Activated CD4-positive, alpha-beta T cell treated with anti-CD3 and anti-CD28 coated beads, Interleukin-2, amount 10 ng/mL, durations not matched to agents 7 days and 5 days (primary cell): ENCODE measurements around the gene GTF2E1. TPM values are rescaled to one million over a fixed set of nuclear protein-coding genes. Genes with fewer than 3 reads are reported as not detected.
A peak's percentile ranks its signal among the peaks of the same experiment; 100 is the strongest.
"Not testable (repeated sequence)": the region's sequence is repeated elsewhere in the genome, so short reads cannot be mapped to it uniquely, and the experiment has no call there.

Source experiments
- CTCF ChIA-PET: fragments of 350-600 bp; sonication (Branson Sonifier 250); formaldehyde crosslinking; loops from one replicate; lab custom pipeline; 2021; ENCODE audit warnings: antibody characterized with exemption; lab: Charles Lee
- POLR2A ChIA-PET: fragments of 350-600 bp; sonication (Branson Sonifier 250); formaldehyde crosslinking; loops from one replicate; lab custom pipeline; 2021; ENCODE audit warnings: antibody characterized with exemption; lab: Charles Lee
- DNase-seq: peaks from one replicate; pipeline ENCODE4 v3.0.0-alpha.2; 2020
- H3K27ac Mint-ChIP-seq: one replicate; pipeline ENCODE4 v1.8.0; 2021; ENCODE audit warnings: mild to moderate bottlenecking, moderate library complexity, mixed read lengths
- H3K27me3 Mint-ChIP-seq: one replicate; pipeline ENCODE4 v1.8.0; 2021; ENCODE audit warnings: mixed read lengths
- H3K36me3 Mint-ChIP-seq: one replicate; pipeline ENCODE4 v1.8.0; 2021; ENCODE audit warnings: low read depth, mixed read lengths
- H3K4me1 Mint-ChIP-seq: one replicate; pipeline ENCODE4 v1.8.0; 2021; ENCODE audit warnings: mixed read lengths
- H3K4me3 Mint-ChIP-seq: one replicate; pipeline ENCODE4 v1.8.0; 2021; ENCODE audit warnings: mild to moderate bottlenecking, moderate library complexity, mixed read lengths
- H3K9me3 Mint-ChIP-seq: one replicate; pipeline ENCODE4 v1.8.0; 2021; ENCODE audit warnings: mixed read lengths
- total RNA-seq, 2 experiments: library from RNA; stranded (reverse); gene quantifications; one replicate each; pipeline ENCODE4 v1.2.3, GENCODE V29; 2021

GTF2E1 gene
- total RNA-seq, 2 experiments from 2014 or later = 30.2 to 33.2 TPM

DNA sequence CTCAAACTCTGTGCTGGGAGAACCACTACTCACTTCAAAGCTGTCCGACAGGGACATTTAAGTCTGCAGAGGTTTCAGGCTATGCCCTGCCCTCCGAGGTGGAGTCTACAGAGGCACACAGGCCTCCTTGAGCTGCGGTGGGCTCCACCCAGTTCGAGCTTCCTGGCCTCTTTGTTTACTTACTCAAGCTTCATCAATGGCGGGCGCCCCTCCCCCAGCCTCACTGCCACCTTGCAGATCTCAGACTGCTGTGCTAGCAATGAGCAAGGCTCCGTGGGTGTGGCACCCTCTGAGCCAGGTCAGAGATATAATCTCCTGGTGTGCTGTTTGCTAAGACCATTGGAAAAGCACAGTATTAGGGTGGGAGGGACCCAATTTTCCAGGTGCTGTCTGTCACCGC, 4.5 kb upstream of the GTF2E1 start:
- Mint-ChIP-seq H3K36me3 (peaks cover 28% of the 10 kb centered on the region), H3K9me3 (peaks cover 19% of the 10 kb centered on the region), H3K4me1 (peaks cover 10% of the 10 kb centered on the region)
- H3K27ac Mint-ChIP-seq, H3K27me3 Mint-ChIP-seq, H3K4me3 Mint-ChIP-seq, POLR2A ChIA-PET, CTCF ChIA-PET: not testable (repeated sequence)
- peak; percentile 32 for DNase-seq

DNA sequence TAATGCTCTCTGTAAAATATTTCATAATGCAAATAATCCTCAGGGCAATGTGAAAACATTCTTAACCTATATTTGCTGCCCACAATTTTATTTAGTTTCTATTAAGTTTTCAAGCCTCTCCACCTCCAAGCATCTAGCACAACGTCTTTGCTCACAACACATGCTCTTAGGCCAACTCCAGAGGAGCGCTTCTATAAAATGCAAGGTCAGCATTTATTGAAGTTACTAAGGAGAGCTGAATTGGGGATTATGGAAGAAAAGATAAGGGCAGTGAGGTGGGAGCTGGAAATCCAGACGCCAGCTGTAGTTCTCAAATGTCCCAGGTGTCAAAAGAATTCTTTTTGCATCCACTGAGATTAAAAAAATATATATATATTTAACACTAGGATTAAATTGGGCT, 1.2 kb upstream of the GTF2E1 start:
- POLR2A ChIA-PET = interaction anchor here (1.6 kb wide), 1 partner anchor 145 kb away, joined by 4 read pairs; the partner anchor contains the start of gene NDUFB4
- Mint-ChIP-seq H3K9me3 (peaks cover 5% of the 10 kb centered on the region), H3K4me3 (peak overlapping the region; percentile 93), H3K4me1 (peaks cover 33% of the 10 kb centered on the region), H3K27me3 (no peaks in the 10 kb centered on the region), H3K36me3 (peaks cover 20% of the 10 kb centered on the region), H3K27ac (peak overlapping the region; percentile 95)
- DNase-seq = no peak
- CTCF ChIA-PET = interaction anchor here (0.7 to 1.8 kb wide), 4 partner anchors 18 to 1229 kb away, joined by 3 to 5 read pairs (median 4); partner anchors contain the start of gene NDUFB4

DNA sequence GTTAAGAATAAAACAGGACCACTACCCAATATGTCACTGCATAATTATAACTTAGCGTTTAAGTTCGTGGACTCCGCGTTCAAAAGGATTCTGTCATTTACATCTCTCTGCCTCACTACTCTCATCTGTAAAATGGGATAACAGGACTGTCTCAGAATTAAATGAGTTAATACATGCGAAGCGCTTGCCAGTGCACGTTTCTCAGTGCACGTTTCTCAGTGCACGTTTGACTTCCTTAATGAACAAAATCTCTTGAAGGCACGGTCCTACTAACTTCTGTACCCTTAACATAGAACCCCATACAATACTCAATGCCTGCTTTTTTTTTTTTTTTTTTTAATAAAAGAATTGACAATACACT, 727 bp upstream of the GTF2E1 start:
- CTCF ChIA-PET = interaction anchor here (0.7 to 1.8 kb wide), 5 partner anchors 12 to 1228 kb away, joined by 3 to 5 read pairs (median 4); partner anchors contain the start of gene NDUFB4
- H3K4me1 Mint-ChIP-seq = peaks cover 33% of the 10 kb centered on the region
- no peak for DNase-seq
- peak overlapping the region; percentile 93 for H3K4me3 Mint-ChIP-seq
- H3K36me3 Mint-ChIP-seq = peaks cover 22% of the 10 kb centered on the region
- H3K9me3 Mint-ChIP-seq = peaks cover 4% of the 10 kb centered on the region
- peak overlapping the region; percentile 95 for H3K27ac Mint-ChIP-seq
- POLR2A ChIA-PET = interaction anchor here (0.6 to 1.6 kb wide), 2 partner anchors 146 to 176 kb away, joined by 3 to 4 read pairs; partner anchors contain the start of gene NDUFB4
- H3K27me3 Mint-ChIP-seq = no peaks in the 10 kb centered on the region

DNA sequence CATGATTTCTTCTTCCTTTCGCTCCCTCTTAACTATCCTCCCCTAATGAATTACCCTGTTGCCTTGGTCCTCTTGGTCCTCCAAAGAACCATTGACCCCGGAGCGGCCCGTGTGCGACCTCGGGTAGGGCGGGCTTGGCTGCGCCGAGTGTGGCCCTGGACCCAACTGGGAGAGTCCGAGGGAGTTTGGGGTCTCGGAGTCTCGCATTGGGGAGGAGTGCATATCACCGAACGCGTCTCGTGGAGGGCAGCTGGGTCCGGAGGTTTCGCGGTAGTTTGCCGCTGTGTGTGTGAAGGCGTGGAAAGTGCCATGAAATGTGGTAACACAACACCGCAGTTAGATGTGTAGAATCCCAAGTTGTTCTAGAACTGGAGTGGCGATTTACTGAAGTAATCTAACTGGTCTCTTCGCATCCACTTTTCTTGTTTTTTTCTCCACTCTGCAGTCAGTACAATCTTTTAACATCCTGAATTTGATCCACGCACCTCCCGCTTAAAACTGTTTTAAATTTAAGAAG, 363 bp downstream of the GTF2E1 start:
- Mint-ChIP-seq H3K9me3 (peaks cover 4% of the 10 kb centered on the region), H3K27ac (peak overlapping the region; percentile 95), H3K4me1 (peaks cover 35% of the 10 kb centered on the region), H3K27me3 (no peaks in the 10 kb centered on the region), H3K36me3 (peaks cover 16% of the 10 kb centered on the region), H3K4me3 (peak overlapping the region; percentile 93)
- DNase-seq = peak; percentile 39
- ChIA-PET POLR2A (interaction anchor here (1.6 kb wide), 1 partner anchor 147 kb away, joined by 4 read pairs; the partner anchor contains the start of gene NDUFB4), CTCF (interaction anchor here (0.9 to 1.8 kb wide), 4 partner anchors 14 to 145 kb away, joined by 3 to 5 read pairs (median 4); no protein-coding TSS in a partner anchor)

DNA sequence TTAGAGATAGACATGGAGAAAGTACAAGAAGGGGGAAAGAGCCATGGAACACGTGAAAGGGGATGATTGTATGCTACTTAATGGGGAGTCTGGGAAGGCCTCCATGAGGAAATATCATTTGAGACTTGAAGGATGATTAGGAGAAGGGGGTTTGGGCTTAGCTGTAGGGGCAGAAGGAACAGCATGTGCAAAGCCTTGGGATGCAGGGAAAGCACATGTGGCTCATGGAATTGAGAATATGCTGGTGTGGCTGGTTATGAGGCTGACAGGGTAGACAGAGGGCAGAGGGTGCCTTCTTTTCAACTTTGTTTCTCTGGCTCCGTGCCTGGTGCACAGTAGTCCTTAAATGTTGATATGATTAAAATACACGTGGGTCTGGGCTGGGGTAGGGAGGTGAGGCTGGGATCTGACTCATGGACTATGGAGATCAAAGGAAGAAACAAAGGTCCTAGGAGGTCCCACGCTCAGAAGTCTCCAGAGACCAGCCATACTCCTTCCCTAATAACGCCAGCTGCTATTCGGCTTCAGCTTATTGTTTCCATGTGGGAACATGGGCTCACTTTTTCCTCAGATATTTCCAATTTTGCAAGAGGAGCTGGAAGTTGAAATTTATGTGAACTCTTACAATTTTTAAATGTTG, 1.1 kb downstream of the GTF2E1 start:
- Mint-ChIP-seq H3K27me3 (no peaks in the 10 kb centered on the region), H3K27ac (peak overlapping the region; percentile 95), H3K36me3 (peaks cover 12% of the 10 kb centered on the region), H3K4me3 (peak overlapping the region; percentile 93), H3K4me1 (peaks cover 35% of the 10 kb centered on the region), H3K9me3 (peaks cover 4% of the 10 kb centered on the region)
- DNase-seq = no peak
- POLR2A ChIA-PET = no interaction called here
- CTCF ChIA-PET = interaction anchor here (1.0 to 1.3 kb wide), 4 partner anchors 9 to 185 kb away, joined by 3 to 4 read pairs (median 4); no protein-coding TSS in a partner anchor

DNA sequence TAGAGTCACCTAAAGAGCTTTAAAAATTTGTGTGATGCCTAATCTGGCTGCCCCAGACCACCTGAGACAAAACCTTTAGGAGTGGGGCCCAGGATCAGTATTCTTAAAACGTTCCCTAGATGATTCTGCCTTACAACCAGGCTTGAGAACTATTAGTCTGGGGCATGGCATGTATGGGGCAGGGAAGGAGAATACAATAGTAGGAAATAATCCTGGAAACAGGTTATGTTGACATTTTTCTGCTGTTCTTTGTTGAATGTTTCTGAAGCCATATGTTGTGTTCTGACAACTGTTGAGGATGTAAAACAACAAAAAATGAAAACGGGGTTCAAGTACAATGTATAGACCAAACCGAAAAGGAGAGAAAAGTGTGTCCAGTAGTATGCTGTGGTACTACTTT, 2.9 kb downstream of the GTF2E1 start:
- Mint-ChIP-seq H3K27ac (no peak overlapping the region), H3K9me3 (peaks cover 4% of the 10 kb centered on the region), H3K4me3 (no peak overlapping the region), H3K36me3 (peaks cover 13% of the 10 kb centered on the region), H3K4me1 (peaks cover 37% of the 10 kb centered on the region), H3K27me3 (no peaks in the 10 kb centered on the region)
- no peak for DNase-seq
- POLR2A ChIA-PET = no interaction called here
- CTCF ChIA-PET = no interaction called here

DNA sequence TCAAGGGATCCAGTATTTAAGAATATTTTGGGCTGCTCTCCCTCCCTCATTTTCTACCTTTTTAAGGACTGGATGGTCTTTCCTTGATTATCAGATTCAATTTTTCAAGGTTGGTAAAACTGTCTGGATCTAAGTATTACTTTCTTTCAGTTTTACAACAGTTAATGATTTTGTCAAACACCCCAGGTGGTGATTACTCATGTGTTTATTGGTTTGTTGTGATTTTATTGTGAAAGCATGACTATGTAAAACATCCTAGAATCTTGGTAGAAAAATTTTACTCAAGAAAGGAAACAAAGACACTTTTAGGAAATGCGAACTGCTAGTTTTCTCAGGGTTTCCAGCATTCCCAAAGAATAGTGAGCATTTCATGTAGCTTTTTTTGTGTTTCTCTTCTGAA, 7.3 kb downstream of the GTF2E1 start:
- peaks cover 42% of the 10 kb centered on the region for H3K36me3 Mint-ChIP-seq
- H3K4me1 Mint-ChIP-seq = peaks cover 12% of the 10 kb centered on the region
- no peaks in the 10 kb centered on the region for H3K27me3 Mint-ChIP-seq
- ChIA-PET CTCF (no interaction called here), POLR2A (no interaction called here)
- no peak for DNase-seq
- peaks cover 4% of the 10 kb centered on the region for H3K9me3 Mint-ChIP-seq
- no peak overlapping the region for H3K4me3 Mint-ChIP-seq
- H3K27ac Mint-ChIP-seq = no peak overlapping the region

DNA sequence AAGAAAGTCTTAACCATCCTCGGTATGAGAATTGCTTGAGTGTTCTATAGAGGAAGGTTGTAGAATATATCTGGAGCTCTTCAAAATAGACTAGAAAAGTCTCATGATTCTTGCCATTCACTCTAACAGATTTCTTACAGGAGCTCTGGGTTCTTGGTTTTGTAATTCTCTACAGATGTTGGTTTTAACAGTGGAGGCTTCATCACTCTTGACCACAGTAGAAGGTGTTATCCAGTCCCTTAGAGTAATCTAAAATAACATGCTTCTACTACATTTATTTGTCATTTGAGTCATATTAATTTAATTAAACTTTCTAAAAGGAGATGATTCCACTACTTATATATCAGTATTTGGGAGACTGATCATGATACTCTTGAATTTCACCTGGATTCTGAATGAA, 9.7 kb downstream of the GTF2E1 start:
- H3K27me3 Mint-ChIP-seq = no peaks in the 10 kb centered on the region
- H3K27ac Mint-ChIP-seq = no peak overlapping the region
- peaks cover 56% of the 10 kb centered on the region for H3K36me3 Mint-ChIP-seq
- H3K9me3 Mint-ChIP-seq = peaks cover 9% of the 10 kb centered on the region
- POLR2A ChIA-PET = no interaction called here
- no peak for DNase-seq
- peaks cover 7% of the 10 kb centered on the region for H3K4me1 Mint-ChIP-seq
- CTCF ChIA-PET = no interaction called here
- H3K4me3 Mint-ChIP-seq = no peak overlapping the region

DNA sequence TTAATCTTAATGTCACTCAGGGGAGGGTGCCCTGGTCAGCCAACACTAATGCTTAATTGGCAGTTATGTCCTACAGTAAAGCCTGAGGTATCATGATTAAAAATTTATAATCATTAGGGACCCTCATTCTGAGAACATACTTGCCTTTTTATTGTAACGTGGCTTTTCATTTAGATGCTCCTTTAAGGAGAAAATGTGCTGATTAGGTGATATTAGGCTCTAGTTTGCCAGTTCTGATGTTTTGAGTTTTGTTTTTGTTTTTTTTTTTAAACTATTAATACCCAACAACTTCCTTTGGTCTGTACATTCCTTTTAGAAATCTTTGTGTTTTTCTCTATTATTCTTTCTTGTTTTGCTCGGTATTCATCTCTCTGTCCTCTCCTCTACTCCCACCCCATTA, 10.3 kb downstream of the GTF2E1 start:
- POLR2A ChIA-PET = no interaction called here

DNA sequence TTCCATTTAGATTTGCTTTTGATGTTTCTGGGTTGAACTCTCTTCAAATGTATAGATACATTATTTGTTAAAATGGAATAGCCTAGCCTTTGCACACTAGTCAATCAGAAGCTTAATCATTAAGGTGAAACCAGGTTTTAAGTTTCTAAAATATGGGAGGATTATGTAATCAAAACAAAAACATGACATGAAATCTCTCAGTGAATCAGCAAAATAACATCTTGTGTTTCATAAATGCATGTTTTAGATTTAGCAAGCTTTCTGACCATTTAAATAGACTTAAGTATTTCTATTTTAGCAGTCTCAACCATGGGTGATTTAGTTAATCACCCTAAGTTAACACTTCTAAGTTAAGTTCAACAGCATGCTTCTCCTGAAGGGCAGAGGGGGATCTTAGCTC, 11.3 kb downstream of the GTF2E1 start:
- no peak overlapping the region for H3K27ac Mint-ChIP-seq
- ChIA-PET POLR2A (no interaction called here), CTCF (no interaction called here)
- DNase-seq = no peak
- H3K9me3 Mint-ChIP-seq = peaks cover 8% of the 10 kb centered on the region
- peaks cover 61% of the 10 kb centered on the region for H3K36me3 Mint-ChIP-seq
- H3K4me1 Mint-ChIP-seq = peaks cover 4% of the 10 kb centered on the region
- no peak overlapping the region for H3K4me3 Mint-ChIP-seq
- no peaks in the 10 kb centered on the region for H3K27me3 Mint-ChIP-seq

More for the DNA sequence above, 10.3 kb downstream of the GTF2E1 start:
- CTCF ChIA-PET = no interaction called here
- Mint-ChIP-seq H3K4me1 (peaks cover 4% of the 10 kb centered on the region), H3K27ac (no peak overlapping the region), H3K4me3 (no peak overlapping the region), H3K36me3 (peaks cover 55% of the 10 kb centered on the region), H3K27me3 (no peaks in the 10 kb centered on the region), H3K9me3 (peaks cover 8% of the 10 kb centered on the region)
- DNase-seq = no peak

DNA sequence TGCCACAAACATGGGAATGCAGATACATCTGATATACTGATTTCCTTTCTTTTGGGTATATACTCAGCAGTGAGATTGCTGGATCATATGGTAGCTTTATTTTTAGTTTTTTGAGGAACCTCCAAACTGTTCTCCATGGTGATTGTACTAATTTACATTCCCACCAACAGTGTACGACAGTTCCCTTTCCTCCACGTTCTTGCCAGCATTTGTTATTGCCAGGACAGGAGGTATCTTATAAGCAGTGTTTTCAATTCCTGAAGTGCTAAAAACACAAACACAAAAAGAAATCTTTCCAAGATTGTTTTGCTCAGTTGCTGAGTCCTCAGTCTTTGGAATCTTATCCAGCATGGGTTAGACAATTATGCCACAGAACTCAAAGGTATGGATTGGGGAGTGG, 13.5 kb downstream of the GTF2E1 start:
- Mint-ChIP-seq H3K9me3 (peaks cover 8% of the 10 kb centered on the region), H3K4me1 (peaks cover 2% of the 10 kb centered on the region), H3K27ac (no peak overlapping the region), H3K27me3 (no peaks in the 10 kb centered on the region), H3K36me3 (peaks cover 68% of the 10 kb centered on the region), H3K4me3 (no peak overlapping the region)
- DNase-seq = no peak
- CTCF ChIA-PET = no interaction called here
- POLR2A ChIA-PET = no interaction called here

DNA sequence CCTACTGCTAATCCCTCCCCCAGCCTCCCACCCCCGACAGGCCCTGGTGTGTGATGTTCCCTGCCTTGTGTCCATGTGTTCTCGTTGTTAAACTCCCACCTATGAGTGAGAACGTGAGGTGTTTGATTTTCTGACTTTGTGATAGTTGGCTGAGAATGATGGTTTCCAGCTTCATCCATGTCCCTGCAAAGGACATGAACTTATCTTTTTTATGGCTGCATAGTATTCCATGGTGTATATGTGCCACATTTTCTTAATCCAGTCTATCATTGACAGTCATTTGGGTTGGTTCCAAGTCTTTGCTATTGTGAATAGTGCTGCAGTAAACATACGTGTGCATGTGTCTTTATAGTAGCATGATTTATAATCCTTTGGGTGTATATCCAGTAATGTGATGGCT, 16.0 kb downstream of the GTF2E1 start:
- H3K27me3 Mint-ChIP-seq, H3K4me1 Mint-ChIP-seq, H3K4me3 Mint-ChIP-seq, POLR2A ChIA-PET, CTCF ChIA-PET, DNase-seq, H3K9me3 Mint-ChIP-seq, H3K27ac Mint-ChIP-seq: not testable (repeated sequence)
- peaks cover 57% of the 10 kb centered on the region for H3K36me3 Mint-ChIP-seq

DNA sequence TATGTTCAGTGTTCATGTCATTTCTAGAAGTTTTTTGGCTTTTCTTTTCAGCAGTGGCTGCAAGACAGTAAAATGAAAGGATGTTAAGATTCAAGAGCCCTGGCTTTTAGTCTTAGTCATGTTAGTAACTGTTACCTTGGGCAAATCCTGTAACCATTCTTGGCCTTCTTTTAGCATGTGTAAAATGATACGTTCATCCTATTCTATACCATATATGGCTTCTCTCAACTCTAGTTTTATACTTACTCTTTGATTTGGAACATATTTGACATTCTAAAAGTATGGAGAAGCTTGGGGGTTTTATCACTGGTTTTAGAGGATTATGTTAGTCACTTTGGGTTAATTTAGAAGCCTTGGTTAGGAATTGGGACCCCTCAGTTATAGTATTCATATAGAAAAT, 20.1 kb downstream of the GTF2E1 start:
- peaks cover 28% of the 10 kb centered on the region for H3K36me3 Mint-ChIP-seq
- no peaks in the 10 kb centered on the region for H3K27me3 Mint-ChIP-seq
- no peak overlapping the region for H3K27ac Mint-ChIP-seq
- ChIA-PET POLR2A (no interaction called here), CTCF (interaction anchor here (1.0 to 1.5 kb wide), 2 partner anchors 15 to 195 kb away, joined by 3 to 4 read pairs; no protein-coding TSS in a partner anchor)
- no peak overlapping the region for H3K4me3 Mint-ChIP-seq
- no peak for DNase-seq
- H3K9me3 Mint-ChIP-seq = peaks cover under 1% of the 10 kb centered on the region
- H3K4me1 Mint-ChIP-seq = peaks cover 12% of the 10 kb centered on the region
